H9 (cell line): ENCODE measurements around the gene NDUFV2. TPM values are rescaled to one million over a fixed set of nuclear protein-coding genes. Genes with fewer than 3 reads are reported as not detected.
"Not testable (repeated sequence)": the region's sequence is repeated elsewhere in the genome, so short reads cannot be mapped to it uniquely, and the experiment has no call there.

Experiments
- DNase-seq: peaks from one replicate; pipeline ENCODE4 v3.0.0-alpha.2; 2017
- H2AFZ ChIP-seq: one replicate; pipeline ENCODE4 v1.6.1; 2013; ENCODE audit warnings: mild to moderate bottlenecking, low read length, control low read depth, moderate library complexity
- H2AK5ac ChIP-seq: 2 replicates; pipeline ENCODE4 v1.6.1; 2013; ENCODE audit warnings: low read length, control low read depth, mixed read lengths; ENCODE audit not compliant: insufficient read length
- H2BK120ac ChIP-seq: one replicate; pipeline ENCODE4 v1.6.1; 2013; ENCODE audit warnings: low read depth, mild to moderate bottlenecking, low read length, control low read depth, inconsistent platforms; ENCODE audit not compliant: poor library complexity, severe bottlenecking
- H2BK12ac ChIP-seq: 2 replicates; pipeline ENCODE4 v1.6.1; 2013; ENCODE audit warnings: low read length, control low read depth, mixed read lengths, low read depth; ENCODE audit not compliant: insufficient read length
- H2BK15ac ChIP-seq: 2 replicates; pipeline ENCODE4 v1.6.1; 2013; ENCODE audit warnings: low read depth, low read length, control low read depth
- H2BK20ac ChIP-seq: one replicate; pipeline ENCODE4 v1.6.1; 2013; ENCODE audit warnings: low read depth, mild to moderate bottlenecking, low read length, control low read depth, inconsistent platforms; ENCODE audit not compliant: poor library complexity, severe bottlenecking
- H2BK5ac ChIP-seq: 2 replicates; pipeline ENCODE4 v1.6.1; 2013; ENCODE audit warnings: low read length, control low read depth, mixed read lengths; ENCODE audit not compliant: insufficient read length
- H3K14ac ChIP-seq: 2 replicates; pipeline ENCODE4 v1.6.1; 2013; ENCODE audit warnings: low read length, control low read depth; ENCODE audit not compliant: insufficient read depth
- H3K18ac ChIP-seq: 2 replicates; pipeline ENCODE4 v1.6.1; 2013; ENCODE audit warnings: low read depth, mild to moderate bottlenecking, mixed read lengths, low read length, control low read depth; ENCODE audit not compliant: insufficient read length
- H3K23ac ChIP-seq: 2 replicates; pipeline ENCODE4 v1.6.1; 2013; ENCODE audit warnings: low read length, control low read depth, mixed read lengths, low read depth; ENCODE audit not compliant: insufficient read length
- H3K23me2 ChIP-seq: 2 replicates; pipeline ENCODE4 v1.6.1; 2013; ENCODE audit warnings: low read depth, mild to moderate bottlenecking, mixed read lengths, low read length, control low read depth; ENCODE audit not compliant: insufficient read length, poor library complexity, severe bottlenecking
- H3K27ac ChIP-seq: 2 replicates; pipeline ENCODE4 v1.5.1; 2013; ENCODE audit warnings: low read length, control low read depth, mixed read lengths, low read depth; ENCODE audit not compliant: insufficient read length
- H3K27me3 ChIP-seq: 2 replicates; pipeline ENCODE4 v1.6.1; 2013; ENCODE audit warnings: low read length, control low read depth, inconsistent platforms; ENCODE audit not compliant: insufficient read depth
- H3K4ac ChIP-seq: 2 replicates; pipeline ENCODE4 v1.6.1; 2013; ENCODE audit warnings: low read depth, mild to moderate bottlenecking, control low read depth, inconsistent platforms, low read length, moderate library complexity
- H3K4me1 ChIP-seq: 2 replicates; pipeline ENCODE4 v1.6.1; 2013; ENCODE audit warnings: low read length, control low read depth, inconsistent platforms; ENCODE audit not compliant: insufficient read depth
- H3K4me2 ChIP-seq: 2 replicates; pipeline ENCODE4 v1.6.1; 2013; ENCODE audit warnings: low read length, control low read depth, mixed read lengths; ENCODE audit not compliant: insufficient read length, insufficient read depth
- H3K56ac ChIP-seq: 2 replicates; pipeline ENCODE4 v1.6.1; 2013; ENCODE audit warnings: low read depth, mild to moderate bottlenecking, mixed read lengths, low read length, control low read depth; ENCODE audit not compliant: insufficient read length
- H3K79me1 ChIP-seq: 2 replicates; pipeline ENCODE4 v1.6.1; 2013; ENCODE audit warnings: low read depth, mild to moderate bottlenecking, moderate library complexity, low read length, control low read depth, inconsistent platforms; ENCODE audit not compliant: insufficient read depth, poor library complexity, severe bottlenecking
- H3K79me2 ChIP-seq: 2 replicates; pipeline ENCODE4 v1.6.1; 2013; ENCODE audit warnings: low read length, control low read depth, inconsistent platforms; ENCODE audit not compliant: insufficient read depth
- H3K9ac ChIP-seq: 2 replicates; pipeline ENCODE4 v1.6.1; 2013; ENCODE audit warnings: low read length, control low read depth, mixed read lengths; ENCODE audit not compliant: insufficient read length; ENCODE audit errors: extremely low read depth
- H3K9me3 ChIP-seq: one replicate; pipeline ENCODE4 v1.6.1; 2013; ENCODE audit warnings: low read depth, low read length, inconsistent platforms; ENCODE audit not compliant: control insufficient read depth
- H3T11ph ChIP-seq: one replicate; pipeline ENCODE4 v1.6.1; 2013; ENCODE audit warnings: mild to moderate bottlenecking, low read length, control low read depth, inconsistent platforms
- H4K20me1 ChIP-seq: one replicate; pipeline ENCODE4 v1.6.1; 2013; ENCODE audit not compliant: control insufficient read depth, insufficient read length, insufficient read depth
- H4K5ac ChIP-seq: 2 replicates; pipeline ENCODE4 v1.6.1; 2013; ENCODE audit warnings: low read depth, mild to moderate bottlenecking, mixed read lengths, low read length, control low read depth; ENCODE audit not compliant: insufficient read length
- H4K8ac ChIP-seq: replicated peaks from 2 replicates; pipeline ENCODE4 v1.6.1; 2013; ENCODE audit warnings: low read length, control low read depth, mixed read lengths, low read depth; ENCODE audit not compliant: insufficient read length
- H4K91ac ChIP-seq: 2 replicates; pipeline ENCODE4 v1.6.1; 2013; ENCODE audit warnings: low read depth, mild to moderate bottlenecking, moderate library complexity, mixed read lengths, low read length, control low read depth; ENCODE audit not compliant: insufficient read length
- H3K27ac Mint-ChIP-seq, 3 experiments: 2 replicates in 2 of 3; 3 replicates in 1 of 3; pipeline ENCODE4 v1.8.0; 2020 to 2021; ENCODE audit warnings: mixed read lengths in 3 of 3, mild to moderate bottlenecking in 1 of 3, moderate library complexity in 1 of 3
- H3K27me3 Mint-ChIP-seq: 2 replicates; pipeline ENCODE4 v1.8.0; 2021; ENCODE audit warnings: low read depth, mild to moderate bottlenecking, moderate library complexity, mixed read lengths
- H3K36me3 Mint-ChIP-seq, 3 experiments: 2 replicates in 2 of 3; 3 replicates in 1 of 3; pipeline ENCODE4 v1.8.0; 2020 to 2021; ENCODE audit warnings: low read depth in 3 of 3, mixed read lengths in 3 of 3; ENCODE audit not compliant: insufficient read depth in 1 of 3
- H3K4me1 Mint-ChIP-seq, 2 experiments: 2 replicates each; pipeline ENCODE4 v1.8.0; 2020; ENCODE audit warnings: mixed read lengths in 2 of 2
- H3K4me3 Mint-ChIP-seq, 2 experiments: 2 replicates in 1 of 2; 3 replicates in 1 of 2; pipeline ENCODE4 v1.8.0; 2020 to 2021; ENCODE audit warnings: mild to moderate bottlenecking in 2 of 2, mixed read lengths in 2 of 2, moderate library complexity in 1 of 2
- H3K9me3 Mint-ChIP-seq, 2 experiments: 2 replicates in 1 of 2; 3 replicates in 1 of 2; pipeline ENCODE4 v1.8.0; 2020; ENCODE audit warnings: mild to moderate bottlenecking in 2 of 2, mixed read lengths in 2 of 2, moderate library complexity in 1 of 2
- CTCF ChIP-seq: fragments of 200-600 bp; sonication (generic); conservative IDR thresholded peaks from 3 replicates; pipeline ENCODE4 v1.8.0; 2021; ENCODE audit warnings: antibody characterized with exemption, mild to moderate bottlenecking
- WGBS: extraction: QIAGEN DNeasy Blood & Tissue Kit; methylation state at CpG from one replicate; pipeline ENCODE4 v1.1.7; 2013; ENCODE audit warnings: missing lambda C conversion rate, low lambda C conversion rate, mixed read lengths; ENCODE audit not compliant: insufficient read length; ENCODE audit errors: extremely low coverage; 5-methylcytosine and 5-hydroxymethylcytosine counted together
- total RNA-seq: library from RNA; stranded (reverse); gene quantifications from 2 replicates; pipeline ENCODE4 v1.2.1, GENCODE V29; 2021

NDUFV2 gene
- total RNA-seq, 1 experiment from 2014 or later = 206 TPM

- H3K79me1 ChIP-seq = peaks cover 6% of the 10 kb centered on the region
Observed at GRCh38 chr18:9160014-9160413, 57.5 kb downstream of the NDUFV2 start.

DNA sequence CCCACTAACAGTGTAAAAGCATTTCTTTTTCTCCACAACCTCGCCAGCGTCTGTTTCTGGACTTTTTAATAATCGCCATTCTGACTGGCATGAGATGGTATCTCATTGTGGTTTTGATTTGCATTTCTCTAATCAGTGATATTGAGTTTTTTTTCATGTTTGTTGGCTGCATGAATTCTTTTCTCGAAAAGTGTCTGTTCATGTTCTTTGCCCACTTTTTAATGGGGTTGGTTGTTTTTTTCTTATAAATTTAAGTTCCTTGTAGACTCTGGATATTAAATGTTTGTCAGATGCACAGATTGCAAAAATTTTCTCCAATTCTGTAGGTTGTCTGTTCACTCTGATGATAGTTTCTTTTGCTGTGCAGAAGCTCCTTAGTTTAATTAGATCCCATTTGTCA, 60.2 kb downstream of the NDUFV2 start:
- Mint-ChIP-seq H3K36me3 (peaks cover 18 to 43% (median 31%) of the 10 kb centered on the region in 3 experiments), H3K9me3 (peaks cover 35 to 36% of the 10 kb centered on the region in 2 experiments)
- not testable (repeated sequence) for H2BK12ac ChIP-seq, H3K23ac ChIP-seq, H3K27ac Mint-ChIP-seq, H4K20me1 ChIP-seq, DNase-seq, H3K4ac ChIP-seq, H3K27me3 Mint-ChIP-seq, H2BK5ac ChIP-seq, H3K56ac ChIP-seq, H3K27me3 ChIP-seq, H3K79me1 ChIP-seq, H4K91ac ChIP-seq, H3K9me3 ChIP-seq, H3K4me3 Mint-ChIP-seq, H3K14ac ChIP-seq, H4K5ac ChIP-seq, H2AK5ac ChIP-seq, H3K18ac ChIP-seq, H3K4me2 ChIP-seq, H3K4me1 Mint-ChIP-seq, H3K23me2 ChIP-seq, H3K79me2 ChIP-seq, H2BK120ac ChIP-seq, H2BK15ac ChIP-seq, H2BK20ac ChIP-seq, H4K8ac ChIP-seq, H3K4me1 ChIP-seq, H3T11ph ChIP-seq, H3K27ac ChIP-seq, H3K9ac ChIP-seq, H2AFZ ChIP-seq
- no CpG with 5 or more reads among the region's 4 CpGs for WGBS

More at GRCh38 chr18:9160014-9160413, 57.5 kb downstream of the NDUFV2 start:
- Histone ChIP-seq H3K4me1 (no peaks in the 10 kb centered on the region), H4K8ac (no peak overlapping the region), H3K4ac (no peak overlapping the region), H4K20me1 (no peaks in the 10 kb centered on the region), H3K23ac (no peak overlapping the region), H3T11ph (no peak overlapping the region), H4K91ac (no peak overlapping the region), H2BK15ac (no peak overlapping the region), H3K14ac (no peak overlapping the region), H2AK5ac (no peak overlapping the region), H3K9me3 (no peaks in the 10 kb centered on the region), H3K18ac (no peak overlapping the region), H2BK12ac (no peak overlapping the region), H3K4me2 (no peak overlapping the region), H2BK5ac (no peak overlapping the region), H3K27me3 (no peaks in the 10 kb centered on the region), H4K5ac (no peak overlapping the region), H2BK120ac (no peak overlapping the region), H2AFZ (no peak overlapping the region), H3K79me2 (no peaks in the 10 kb centered on the region; the same call in 1 of the 2 replicates), H3K56ac (no peak overlapping the region), H2BK20ac (no peak overlapping the region), H3K27ac (no peak overlapping the region), H3K9ac (no peak overlapping the region), H3K23me2 (no peaks in the 10 kb centered on the region)
- H3K9me3 Mint-ChIP-seq = peaks cover 27 to 28% of the 10 kb centered on the region in 2 experiments
- H3K4me3 Mint-ChIP-seq = no peak overlapping the region
- H3K36me3 Mint-ChIP-seq = peaks cover 14 to 35% (median 24%) of the 10 kb centered on the region in 3 experiments
- WGBS = no CpG with 5 or more reads among the region's 4 CpGs
- no peaks in the 10 kb centered on the region for H3K27me3 Mint-ChIP-seq
- H3K4me1 Mint-ChIP-seq = no peaks in the 10 kb centered on the region
- peak overlapping the region in 1 of 3 experiments; percentile 20; a peak in 1 of 7 replicates for H3K27ac Mint-ChIP-seq
- TF ChIP-seq CTCF = no peak
- no peak for DNase-seq
